Osteoblast (primary cell): ENCODE data around the gene CD101. TPM values are rescaled to one million over a fixed set of nuclear protein-coding genes. Genes with fewer than 3 reads are reported as not detected.

Source experiments
- DNase-seq: peaks from one replicate; pipeline ENCODE4 v3.0.0; 2011; ENCODE audit warnings: low spot score, mixed read lengths; ENCODE audit not compliant: insufficient read length; ENCODE audit errors: missing footprints
- H2AFZ ChIP-seq: 2 replicates; pipeline ENCODE4 v1.6.0; 2011; ENCODE audit warnings: mild to moderate bottlenecking, low read length
- H3K27ac ChIP-seq: 2 replicates; pipeline ENCODE4 v1.5.1; 2011; ENCODE audit warnings: mild to moderate bottlenecking, low read depth, low read length, moderate library complexity
- H3K27me3 ChIP-seq: 2 replicates; pipeline ENCODE4 v1.6.0; 2012; ENCODE audit warnings: mild to moderate bottlenecking, control low read depth, inconsistent platforms, low read length, moderate library complexity; ENCODE audit not compliant: insufficient read depth
- H3K36me3 ChIP-seq: 2 replicates; pipeline ENCODE4 v1.5.1; 2011; ENCODE audit warnings: mild to moderate bottlenecking, low read length, control low read depth, moderate library complexity; ENCODE audit not compliant: insufficient read depth
- H3K4me1 ChIP-seq: 2 replicates; pipeline ENCODE4 v1.5.1; 2011; ENCODE audit warnings: mild to moderate bottlenecking, low read length, control low read depth, moderate library complexity; ENCODE audit not compliant: insufficient read depth
- H3K4me2 ChIP-seq: 2 replicates; pipeline ENCODE4 v1.6.0; 2011; ENCODE audit warnings: mild to moderate bottlenecking, low read length; ENCODE audit not compliant: insufficient read depth
- H3K4me3 ChIP-seq: fragments of 200-600 bp; sonication (generic); 3 replicates; pipeline ENCODE4 v1.5.1; 2012; ENCODE audit warnings: mild to moderate bottlenecking, low read length, inconsistent platforms; ENCODE audit not compliant: insufficient read depth
- H3K79me2 ChIP-seq: 2 replicates; pipeline ENCODE4 v1.6.0; 2012; ENCODE audit warnings: mild to moderate bottlenecking, low read length, control low read depth, inconsistent platforms; ENCODE audit not compliant: insufficient read depth
- H3K9me3 ChIP-seq: 2 replicates; pipeline ENCODE4 v1.5.1; 2011; ENCODE audit warnings: low read depth, low read length, control low read depth
- H4K20me1 ChIP-seq: 2 replicates; pipeline ENCODE4 v1.6.0; 2012; ENCODE audit warnings: mild to moderate bottlenecking, low read length, control low read depth; ENCODE audit not compliant: insufficient read depth
- CTCF ChIP-seq: IDR thresholded peaks from 2 replicates; pipeline ENCODE4 v1.5.1; 2011; ENCODE audit warnings: mild to moderate bottlenecking, low read depth, low read length, moderate library complexity; ENCODE audit errors: extremely low read depth
- total RNA-seq: library from RNA; depleted of rRNA; stranded (reverse); fragments of >200 nt; gene quantifications from 2 replicates; pipeline ENCODE4 v1.2.3, GENCODE V29; 2012

CD101 gene
- total RNA-seq, 1 donor: under 0.01 TPM

DNA sequence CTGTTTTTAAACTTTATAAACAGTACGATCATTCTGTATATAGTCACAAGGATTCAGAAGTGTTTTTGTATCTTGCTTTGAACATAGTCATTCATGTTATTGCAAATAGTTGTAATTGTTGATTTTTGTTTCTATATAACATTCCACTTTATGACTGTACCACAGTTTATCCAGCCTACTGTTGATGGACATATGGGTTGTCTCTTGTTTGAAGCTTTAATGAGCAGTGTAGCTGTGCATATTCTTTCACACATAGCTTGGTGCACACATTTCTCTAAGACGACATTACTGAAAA lies 6.1 kb downstream of the CD101 start:
- no peak overlapping the region for H3K4me2 ChIP-seq
- H2AFZ ChIP-seq: no peak overlapping the region
- DNase-seq: no peak
- H3K4me3 ChIP-seq: no peak overlapping the region
- H3K9me3 ChIP-seq: no peaks in the 10 kb centered on the region
- no peaks in the 10 kb centered on the region for H3K4me1 ChIP-seq
- no peaks in the 10 kb centered on the region for H3K79me2 ChIP-seq
- H3K27ac ChIP-seq: no peak overlapping the region
- no peaks in the 10 kb centered on the region for H3K36me3 ChIP-seq
- TF ChIP-seq CTCF: no peak
- no peaks in the 10 kb centered on the region for H4K20me1 ChIP-seq
- no peaks in the 10 kb centered on the region for H3K27me3 ChIP-seq

GRCh38 chr1:117008656-117009055 lies 7.1 kb downstream of the CD101 start:
- H3K27me3 ChIP-seq: no peaks in the 10 kb centered on the region
- no peaks in the 10 kb centered on the region for H3K36me3 ChIP-seq
- H3K4me2 ChIP-seq: no peak overlapping the region
- H3K9me3 ChIP-seq: no peaks in the 10 kb centered on the region
- H3K4me3 ChIP-seq: no peak overlapping the region
- DNase-seq: no peak
- H3K4me1 ChIP-seq: no peaks in the 10 kb centered on the region
- no peaks in the 10 kb centered on the region for H4K20me1 ChIP-seq
- no peak for TF ChIP-seq CTCF
- no peaks in the 10 kb centered on the region for H3K79me2 ChIP-seq
- no peak overlapping the region for H3K27ac ChIP-seq
- H2AFZ ChIP-seq: no peak overlapping the region

GRCh38 chr1:117009132-117009531 lies 7.6 kb downstream of the CD101 start:
- no peak for DNase-seq
- Histone ChIP-seq H3K4me1 (peaks cover under 1% of the 10 kb centered on the region), H3K9me3 (no peaks in the 10 kb centered on the region), H4K20me1 (no peaks in the 10 kb centered on the region), H3K27ac (no peak overlapping the region), H3K79me2 (no peaks in the 10 kb centered on the region), H3K4me3 (no peak overlapping the region), H3K4me2 (no peak overlapping the region), H2AFZ (no peak overlapping the region), H3K27me3 (no peaks in the 10 kb centered on the region), H3K36me3 (no peaks in the 10 kb centered on the region)
- no peak for TF ChIP-seq CTCF

DNA sequence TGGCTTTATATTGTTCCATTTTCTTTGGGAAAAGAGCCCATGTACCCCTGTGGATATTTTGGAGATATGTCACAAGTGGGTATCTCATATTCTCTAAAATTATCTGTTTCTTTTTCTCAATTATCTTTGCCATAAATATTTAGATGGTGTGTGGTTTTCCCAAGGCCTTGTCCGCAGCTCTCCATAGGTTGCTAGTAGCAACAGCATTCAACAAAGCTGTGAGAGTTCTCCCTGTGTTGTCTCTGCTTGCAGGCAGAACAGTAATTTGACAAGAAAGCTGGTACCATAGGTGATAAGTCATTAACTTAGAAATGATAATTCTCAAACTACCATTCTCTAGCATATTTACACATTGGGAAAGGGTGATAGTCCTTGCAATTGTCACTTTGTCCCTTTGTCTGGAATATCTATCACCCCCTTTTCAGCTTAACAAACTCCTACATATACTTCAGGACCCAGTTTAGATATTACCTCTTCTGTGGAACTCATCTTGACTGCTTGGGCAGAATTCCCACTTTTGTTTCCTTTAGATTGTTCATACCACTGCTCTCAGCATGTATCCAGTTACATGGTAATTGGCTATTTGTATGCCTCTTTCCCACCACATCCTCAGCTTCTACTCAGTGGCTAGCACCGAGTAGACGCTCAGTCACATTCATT lies 8.9 kb downstream of the CD101 start:
- H3K4me2 ChIP-seq: no peak overlapping the region
- no peak overlapping the region for H3K27ac ChIP-seq
- DNase-seq: no peak
- H3K79me2 ChIP-seq: no peaks in the 10 kb centered on the region
- no peaks in the 10 kb centered on the region for H3K9me3 ChIP-seq
- no peaks in the 10 kb centered on the region for H3K27me3 ChIP-seq
- H3K4me1 ChIP-seq: peaks cover 4% of the 10 kb centered on the region
- TF ChIP-seq CTCF: no peak
- no peaks in the 10 kb centered on the region for H3K36me3 ChIP-seq
- H3K4me3 ChIP-seq: no peak overlapping the region
- no peak overlapping the region for H2AFZ ChIP-seq
- H4K20me1 ChIP-seq: no peaks in the 10 kb centered on the region
